IPS-15b (cell line): Measurements from ENCODE around the gene NR2F6.
"Not testable (repeated sequence)": the region's sequence is repeated elsewhere in the genome, so short reads cannot be mapped to it uniquely, and the experiment has no call there.

ENCODE experiments used
- H3K27me3 ChIP-seq: one replicate; pipeline ENCODE4 v1.6.1; 2013; ENCODE audit warnings: low read length; ENCODE audit not compliant: control insufficient read depth, insufficient read depth
- H3K36me3 ChIP-seq: one replicate; pipeline ENCODE4 v1.6.1; 2013; ENCODE audit warnings: low read length; ENCODE audit not compliant: control insufficient read depth, insufficient read depth
- H3K4me1 ChIP-seq: one replicate; pipeline ENCODE4 v1.6.1; 2013; ENCODE audit warnings: mild to moderate bottlenecking, low read length; ENCODE audit not compliant: control insufficient read depth, insufficient read depth
- H3K4me3 ChIP-seq: one replicate; pipeline ENCODE4 v1.5.1; 2013; ENCODE audit warnings: low read depth, low read length
- H3K9ac ChIP-seq: one replicate; pipeline ENCODE4 v1.6.1; 2013; ENCODE audit warnings: low read depth, mild to moderate bottlenecking, low read length
- H3K9me3 ChIP-seq: one replicate; pipeline ENCODE4 v1.6.1; 2013; ENCODE audit warnings: mild to moderate bottlenecking, low read length; ENCODE audit not compliant: control insufficient read depth, insufficient read depth

The NR2F6 gene

DNA sequence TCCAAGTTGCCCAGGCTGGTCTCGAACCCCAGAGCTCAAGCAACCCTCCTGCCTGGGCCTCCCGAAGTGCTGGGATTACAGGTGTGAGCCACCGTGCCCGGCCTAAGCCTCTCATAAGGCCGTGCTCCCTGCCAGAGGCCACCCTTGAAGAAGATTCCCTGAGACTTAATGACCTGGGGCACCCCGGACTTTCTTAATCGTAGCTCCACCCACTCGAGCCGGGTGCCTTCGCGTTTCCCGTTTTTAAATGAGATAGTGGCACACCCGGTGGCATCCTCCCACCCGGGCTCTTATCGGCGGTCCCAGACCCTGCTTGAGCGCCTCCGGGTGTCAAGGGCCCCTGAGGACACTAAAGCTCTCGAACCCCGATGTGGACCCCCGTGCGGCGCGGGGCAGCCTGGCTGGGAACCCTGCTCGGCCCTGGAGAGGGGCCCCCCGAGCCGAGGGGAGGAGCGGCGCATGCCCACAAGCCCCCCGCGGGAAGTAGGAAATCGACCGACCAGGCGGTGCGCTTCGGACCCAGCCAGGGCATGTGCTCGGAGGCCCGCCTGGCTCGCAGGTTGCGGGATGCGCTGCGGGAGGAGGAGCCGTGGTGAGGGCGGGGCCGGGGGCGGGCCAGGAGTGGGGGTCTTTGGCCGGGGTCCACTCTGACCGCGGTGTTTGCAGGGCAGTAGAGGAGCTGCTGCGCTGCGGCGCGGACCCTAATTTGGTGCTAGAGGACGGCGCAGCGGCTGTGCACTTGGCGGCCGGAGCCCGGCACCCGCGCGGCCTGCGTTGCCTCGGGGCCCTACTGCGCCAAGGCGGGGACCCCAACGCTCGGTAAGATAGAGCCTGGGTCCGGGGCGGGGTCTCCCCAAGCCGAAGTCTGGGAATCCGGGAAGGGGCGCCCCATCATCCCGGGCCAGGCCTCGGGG, 35.9 kb upstream of the NR2F6 start, which contains the start of gene ANKLE1:
TSS of gene ANKLE1 (plus strand) at position 511 of the 914 bp plus-strand sequence. CDS start at position 531, 20 bp downstream.
- Histone ChIP-seq H3K9ac (no peak within 1 kb of the TSS), H3K4me3 (peak within 1 kb of the TSS; percentile 75), H3K4me1 (no peaks in the 10 kb centered on the region), H3K36me3 (peaks cover 31% of the 10 kb centered on the region), H3K9me3 (no peaks in the 10 kb centered on the region), H3K27me3 (no peaks in the 10 kb centered on the region)

DNA sequence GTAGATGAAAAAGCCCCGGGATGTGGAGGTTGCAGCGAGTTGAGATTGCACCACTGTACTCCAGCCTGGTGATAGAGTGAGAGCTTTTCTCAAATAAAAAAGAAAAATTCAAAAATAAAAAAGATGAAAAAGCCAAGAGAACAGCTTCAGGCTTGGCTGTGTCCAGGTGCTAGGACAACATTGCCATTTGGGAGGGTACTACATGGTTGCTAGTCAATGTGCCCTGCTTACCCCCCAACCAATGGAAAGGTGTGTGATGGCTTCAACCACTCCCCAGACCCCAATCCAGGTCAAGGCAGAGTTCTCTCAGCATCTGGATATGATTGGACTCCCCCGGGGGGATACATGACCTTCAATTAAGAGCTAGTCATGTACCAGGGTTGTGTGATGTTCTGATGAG, 33.7 kb upstream of the NR2F6 start:
- Histone ChIP-seq H3K4me3 (no peak overlapping the region), H3K9ac (no peak overlapping the region), H3K9me3 (no peaks in the 10 kb centered on the region), H3K4me1 (no peaks in the 10 kb centered on the region), H3K36me3 (peaks cover 34% of the 10 kb centered on the region), H3K27me3 (no peaks in the 10 kb centered on the region)

DNA sequence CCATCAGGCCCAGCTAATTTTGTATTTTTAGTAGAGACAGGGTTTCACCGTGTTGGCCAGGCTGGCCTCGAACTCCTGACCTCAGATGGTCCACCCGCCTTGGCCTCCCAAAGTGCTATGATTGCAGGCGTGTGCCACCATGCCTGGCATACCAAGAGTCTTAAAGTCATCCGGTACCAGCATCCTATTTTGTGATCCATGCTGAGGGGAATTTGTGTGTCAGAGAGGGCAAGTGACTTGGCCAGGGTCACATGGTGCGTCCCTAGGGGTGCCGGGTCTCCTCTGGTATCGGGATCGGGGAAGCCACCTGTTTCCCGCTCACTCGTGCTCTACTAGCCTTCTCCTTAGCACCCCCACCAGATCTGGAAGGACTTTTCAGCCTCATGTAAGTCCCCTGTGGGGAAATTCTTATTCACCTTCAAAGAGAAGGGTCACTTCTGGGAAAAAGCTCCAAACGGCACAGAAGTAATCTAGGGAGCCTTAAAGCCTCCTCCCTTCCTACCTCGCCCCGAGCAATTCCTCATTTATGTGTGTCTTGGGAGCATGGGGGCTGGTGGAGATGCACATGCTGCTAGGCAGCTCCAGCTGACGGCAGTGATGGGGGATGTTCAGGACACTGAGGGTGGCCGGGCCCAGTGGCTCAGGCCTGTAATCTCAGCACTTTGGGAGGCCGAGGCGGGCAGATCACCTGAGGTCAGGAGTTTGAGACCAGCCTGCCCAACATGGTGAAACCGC, 29.9 kb upstream of the NR2F6 start:
- no peaks in the 10 kb centered on the region for H3K9me3 ChIP-seq
- H3K36me3 ChIP-seq, result peaks cover 36% of the 10 kb centered on the region
- H3K4me1 ChIP-seq, result no peaks in the 10 kb centered on the region
- H3K4me3 ChIP-seq, result no peak overlapping the region
- no peak overlapping the region for H3K9ac ChIP-seq
- H3K27me3 ChIP-seq, result no peaks in the 10 kb centered on the region

DNA sequence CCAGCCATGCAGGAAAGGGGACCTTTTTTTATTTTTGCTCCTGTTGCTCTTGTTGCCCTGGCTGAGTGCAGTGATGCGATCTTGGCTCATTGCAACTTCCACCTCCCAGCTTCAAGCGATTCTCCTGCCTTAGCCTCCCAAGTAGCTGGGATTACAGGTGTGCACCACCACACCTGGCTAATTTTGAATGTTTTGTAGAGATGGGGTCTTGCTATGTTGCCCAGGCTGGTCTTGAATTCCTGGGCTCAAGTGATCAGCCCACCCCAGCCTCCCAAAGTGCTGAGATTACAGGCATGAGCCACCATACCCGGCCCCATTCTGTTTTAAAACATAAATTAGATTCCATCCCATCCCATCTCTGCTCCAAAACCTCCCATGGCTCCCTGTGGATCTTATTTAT, 29.2 kb upstream of the NR2F6 start:
- not testable (repeated sequence) for H3K9me3 ChIP-seq, H3K9ac ChIP-seq, H3K27me3 ChIP-seq, H3K4me3 ChIP-seq, H3K4me1 ChIP-seq
- peaks cover 38% of the 10 kb centered on the region for H3K36me3 ChIP-seq

DNA sequence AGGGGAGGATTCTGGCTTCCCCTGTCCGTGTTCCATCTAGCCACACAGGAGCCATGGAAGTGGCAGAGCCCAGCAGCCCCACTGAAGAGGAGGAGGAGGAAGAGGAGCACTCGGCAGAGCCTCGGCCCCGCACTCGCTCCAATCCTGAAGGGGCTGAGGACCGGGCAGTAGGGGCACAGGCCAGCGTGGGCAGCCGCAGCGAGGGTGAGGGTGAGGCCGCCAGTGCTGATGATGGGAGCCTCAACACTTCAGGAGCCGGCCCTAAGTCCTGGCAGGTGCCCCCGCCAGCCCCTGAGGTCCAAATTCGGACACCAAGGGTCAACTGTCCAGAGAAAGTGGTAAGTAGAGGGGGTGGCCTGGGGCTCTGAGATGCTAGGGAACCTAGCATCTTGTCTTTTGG, 23.0 kb upstream of the NR2F6 start:
- peaks cover 9% of the 10 kb centered on the region for H3K4me1 ChIP-seq
- H3K9me3 ChIP-seq, result no peaks in the 10 kb centered on the region
- no peak overlapping the region for H3K4me3 ChIP-seq
- H3K9ac ChIP-seq, result no peak overlapping the region
- peaks cover 13% of the 10 kb centered on the region for H3K36me3 ChIP-seq
- H3K27me3 ChIP-seq, result no peaks in the 10 kb centered on the region

DNA sequence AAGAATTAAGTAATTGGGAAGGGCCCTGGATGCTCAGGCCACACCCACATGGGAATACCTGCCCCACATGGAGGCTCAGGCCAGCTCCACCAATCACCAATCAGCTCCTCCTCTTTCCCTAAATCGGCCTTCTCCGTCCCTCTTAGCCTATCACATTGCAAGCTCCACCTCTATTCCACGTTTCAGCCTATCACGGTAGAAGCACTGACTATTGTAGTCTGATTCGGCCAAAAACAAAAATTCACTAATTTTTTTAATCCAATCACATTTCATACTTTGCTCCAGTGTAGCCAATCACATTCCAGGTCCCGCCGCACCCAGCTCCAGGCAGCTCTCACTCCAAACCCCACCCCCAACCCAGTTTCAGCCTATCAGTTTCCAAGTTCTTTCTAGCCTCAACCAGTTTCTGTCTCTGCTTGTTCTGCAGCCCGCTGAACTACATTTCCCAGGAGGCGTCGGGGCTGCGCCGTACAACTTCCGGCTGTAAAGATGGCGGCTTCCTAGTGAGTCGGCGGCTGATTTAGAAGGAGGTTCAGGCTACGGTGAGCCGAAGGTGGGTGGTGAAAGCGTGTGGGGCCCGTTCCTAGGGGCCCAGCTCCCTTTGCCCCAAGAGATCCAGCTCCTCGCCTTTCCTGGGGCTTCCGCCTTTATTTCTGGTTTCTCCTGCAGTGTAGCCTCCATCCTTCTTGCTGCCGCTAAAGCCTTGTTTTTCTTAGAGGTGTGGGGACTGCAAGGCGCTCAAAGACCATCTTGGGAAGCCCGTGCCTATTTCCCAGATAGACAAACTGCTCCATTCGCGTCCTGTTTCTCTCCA, 21.5 kb upstream of the NR2F6 start, which contains the start of gene BABAM1:
TSS of gene BABAM1 (plus strand) at position 469 of the 814 bp plus-strand sequence. CDS start 1,364 bp downstream, outside the sequence.
- Histone ChIP-seq H3K4me3 (peak within 1 kb of the TSS; percentile 93), H3K9me3 (no peaks in the 10 kb centered on the region), H3K36me3 (peaks cover 13% of the 10 kb centered on the region), H3K9ac (peak within 1 kb of the TSS; percentile 82), H3K27me3 (no peaks in the 10 kb centered on the region), H3K4me1 (peaks cover 9% of the 10 kb centered on the region)

DNA sequence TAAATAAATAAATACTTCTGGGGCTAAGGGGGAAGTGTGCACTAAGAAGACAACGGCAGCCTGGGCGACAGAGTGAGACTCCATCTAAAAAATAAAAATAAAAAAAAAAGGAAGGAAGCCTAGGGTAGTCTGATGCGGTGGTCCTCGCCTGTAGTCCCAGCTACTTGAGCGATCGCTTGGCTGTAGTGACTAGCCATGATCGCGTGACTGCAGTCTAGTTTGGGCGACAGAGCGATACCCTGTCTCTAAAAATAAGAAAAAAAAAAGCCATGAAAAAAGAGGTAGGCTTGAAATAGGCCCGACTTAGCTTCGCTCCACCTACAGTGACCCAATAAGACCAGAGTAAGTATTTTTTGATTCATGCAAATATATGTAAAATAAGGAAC, 20.9 kb upstream of the NR2F6 start:
- Histone ChIP-seq H3K4me1 (peaks cover 9% of the 10 kb centered on the region), H3K4me3 (no peak overlapping the region), H3K9ac (no peak overlapping the region), H3K36me3 (peaks cover 12% of the 10 kb centered on the region), H3K9me3 (no peaks in the 10 kb centered on the region), H3K27me3 (no peaks in the 10 kb centered on the region)

DNA sequence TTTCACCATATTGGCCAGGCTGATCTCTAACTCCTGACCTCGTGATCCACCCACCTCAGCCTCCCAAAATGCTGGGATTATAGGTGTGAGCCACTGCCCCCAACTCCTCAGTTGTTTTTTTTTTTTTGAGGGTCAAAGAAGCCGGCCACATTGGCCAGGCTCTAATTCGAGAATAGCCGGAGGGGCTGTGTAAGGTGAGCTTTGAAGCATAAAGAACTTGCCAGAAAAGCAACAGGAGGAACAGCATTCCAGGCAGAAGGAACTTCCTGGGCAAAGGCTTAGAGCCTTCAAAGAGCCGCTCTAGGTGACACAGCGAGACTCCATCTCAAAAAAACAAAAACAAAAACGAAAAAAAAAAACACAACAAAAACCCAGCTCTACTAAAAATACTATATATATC, 20.3 kb upstream of the NR2F6 start:
- no peaks in the 10 kb centered on the region for H3K9me3 ChIP-seq
- H3K9ac ChIP-seq, result no peak overlapping the region
- peaks cover 9% of the 10 kb centered on the region for H3K4me1 ChIP-seq
- H3K27me3 ChIP-seq, result no peaks in the 10 kb centered on the region
- H3K4me3 ChIP-seq, result no peak overlapping the region
- peaks cover 7% of the 10 kb centered on the region for H3K36me3 ChIP-seq

DNA sequence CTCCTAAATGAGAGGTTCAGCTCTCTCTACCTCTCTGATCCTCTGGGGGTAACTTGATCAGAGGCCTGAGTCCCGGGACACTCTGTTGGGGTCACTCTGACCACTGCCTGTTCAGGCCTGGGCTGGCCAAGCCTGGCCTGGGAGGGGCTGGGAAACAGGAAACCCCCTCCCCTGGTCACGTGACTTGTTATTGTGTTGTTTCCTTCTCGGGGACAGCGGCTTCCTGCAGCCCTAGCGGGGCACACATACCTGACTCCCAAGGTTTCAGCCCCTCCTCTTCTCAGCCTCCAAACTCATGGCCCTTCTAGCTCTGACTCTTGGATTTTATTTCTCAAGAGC, 18.9 kb upstream of the NR2F6 start, which contains the start of gene USHBP1:
TSS of gene USHBP1 (minus strand) at position 105 of the 339 bp plus-strand sequence. CDS start 446 bp downstream, outside the sequence.
- H3K4me3 ChIP-seq, result peak within 1 kb of the TSS; percentile 13
- peaks cover 9% of the 10 kb centered on the region for H3K4me1 ChIP-seq
- no peaks in the 10 kb centered on the region for H3K9me3 ChIP-seq
- peak within 1 kb of the TSS; percentile 49 for H3K9ac ChIP-seq
- no peaks in the 10 kb centered on the region for H3K27me3 ChIP-seq
- H3K36me3 ChIP-seq, result peaks cover 3% of the 10 kb centered on the region

DNA sequence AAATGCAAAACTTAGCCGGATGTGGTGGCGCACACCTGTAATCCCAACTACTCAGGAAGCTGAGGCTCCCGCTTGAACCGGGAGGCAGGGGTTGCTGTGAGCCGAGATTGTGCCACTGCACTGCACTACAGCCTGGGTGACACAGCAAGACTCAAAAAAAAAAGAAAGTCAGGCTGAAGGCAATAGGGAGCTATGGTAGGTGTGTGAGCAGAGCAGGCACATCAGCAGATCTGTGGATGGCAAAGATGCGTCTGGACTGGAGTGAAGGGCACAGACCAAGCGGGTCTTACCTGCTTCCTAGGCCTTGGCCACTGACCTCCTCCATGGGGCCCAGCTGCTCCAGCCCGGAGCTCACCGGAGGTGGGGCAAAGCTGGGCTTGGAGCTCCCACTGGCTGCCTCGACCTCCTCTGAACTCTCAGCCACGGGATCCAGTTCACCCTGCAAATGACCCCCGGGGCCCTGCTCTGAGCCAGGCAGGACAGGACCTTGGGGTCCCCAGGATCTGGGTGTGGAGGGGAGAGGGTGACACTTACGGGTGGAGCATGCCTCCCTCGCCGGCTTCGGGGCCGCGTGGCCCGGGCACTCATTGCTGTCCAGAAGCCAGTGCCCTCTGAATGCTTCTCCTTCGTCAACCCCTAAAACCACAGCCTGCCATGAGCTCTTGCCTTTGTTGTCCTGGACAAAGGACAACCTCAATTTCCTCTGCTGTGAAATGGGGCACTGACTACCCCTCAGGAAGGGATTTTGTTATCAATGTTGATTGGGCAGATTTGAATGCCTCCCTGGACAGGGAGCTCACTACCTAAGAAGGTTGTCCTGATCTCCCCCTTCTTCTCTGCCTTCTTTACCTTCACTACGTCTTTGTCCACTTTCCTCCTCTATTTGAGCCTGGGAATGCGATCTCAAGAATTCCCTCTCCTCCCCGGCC, 18.3 kb upstream of the NR2F6 start:
- Histone ChIP-seq H3K4me3 (no peak overlapping the region), H3K36me3 (peaks cover 2% of the 10 kb centered on the region), H3K9me3 (no peaks in the 10 kb centered on the region), H3K27me3 (no peaks in the 10 kb centered on the region), H3K9ac (peak overlapping the region; percentile 49), H3K4me1 (peaks cover 9% of the 10 kb centered on the region)
